Measurements from ENCODE around the gene DNAJB14. TPM values are rescaled to one million over a fixed set of nuclear protein-coding genes. Genes with fewer than 3 reads are reported as not detected.

DNAJB14 gene
- 15.9 and 30.1 TPM in 2 replicates for polyA plus RNA-seq (2011; rRNA removed)
- 5.9 and 9.6 TPM in 2 replicates for polyA minus RNA-seq (2011; rRNA and poly(A)+ RNA removed)

DNA sequence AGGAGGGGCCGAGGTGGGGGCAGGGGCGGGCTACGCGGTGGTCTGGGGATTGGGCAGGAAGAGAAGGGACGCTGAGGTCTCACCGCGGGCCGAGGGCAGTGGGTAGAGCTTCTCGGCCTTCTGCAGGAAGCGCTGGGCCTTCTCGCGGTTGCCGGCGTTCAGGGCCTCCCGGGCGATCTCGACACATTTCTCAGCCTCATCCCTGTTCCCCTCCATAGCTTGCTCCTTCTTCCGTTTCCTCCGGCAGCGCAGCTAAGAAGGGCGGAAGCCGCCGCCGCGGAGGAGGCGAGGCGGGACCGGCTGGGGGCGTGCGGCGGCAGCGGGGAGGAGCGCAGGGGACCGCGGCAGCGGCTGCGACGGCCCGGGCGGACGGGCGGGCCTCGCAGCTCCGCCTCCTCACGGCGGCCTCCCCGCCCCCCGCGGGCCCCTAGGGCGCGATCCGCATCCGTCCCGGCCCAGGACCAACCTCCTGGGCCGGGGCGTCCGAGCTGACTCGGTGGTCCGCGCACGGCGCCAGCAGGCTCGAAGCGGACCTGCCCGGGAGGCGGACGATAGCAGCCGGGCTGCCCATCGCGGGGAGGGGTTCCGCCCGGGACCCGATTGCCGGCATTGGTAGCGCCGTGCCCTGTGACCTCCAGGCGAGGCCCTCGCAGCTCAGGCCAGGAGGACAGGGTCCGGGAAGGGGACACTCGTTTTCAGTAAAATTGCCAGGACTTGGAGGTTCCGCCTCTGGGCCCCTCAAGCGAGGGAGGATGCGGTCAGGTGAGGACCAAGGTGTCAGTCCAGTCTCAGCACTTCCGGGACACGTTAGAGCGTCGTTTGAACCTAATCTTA is at the start of gene DNAJB14:
TSS of gene DNAJB14 (minus strand) at position 263 of the 834 bp plus-strand sequence. CDS start at position 216, 47 bp downstream.
- DNase-seq (ENCODE audit: low read depth): no peak
- CTCF ChIA-PET: interaction anchor here (0.7 to 1.4 kb wide), 2 partner anchors 22 to 143 kb away, joined by 3 to 5 read pairs; no protein-coding TSS in a partner anchor

DNA sequence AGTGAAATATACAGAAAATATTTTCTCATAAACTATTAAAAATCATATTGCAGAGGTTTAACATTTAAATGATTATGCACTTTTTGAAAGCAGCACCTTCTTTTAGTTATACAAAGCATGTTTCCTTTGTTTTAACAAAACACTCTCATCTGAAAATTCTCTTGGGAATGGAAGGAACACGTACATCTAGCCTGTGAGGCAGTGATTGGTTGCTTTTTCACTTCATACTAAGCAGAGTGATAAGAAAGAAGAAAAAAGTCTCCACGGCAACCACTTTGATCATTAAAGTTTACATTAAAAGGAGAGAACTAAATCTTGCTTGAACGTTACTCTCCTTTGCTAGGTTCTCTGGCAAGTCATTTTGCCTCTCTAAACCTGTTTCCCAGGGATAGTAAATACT is 45.3 kb upstream of the DNAJB14 start:
- CTCF ChIA-PET: no interaction called here
- POLR2A ChIA-PET: no interaction called here
- DNase-seq (ENCODE audit: low read depth): no peak

More for the DNA sequence above, at the start of gene DNAJB14:
- POLR2A ChIA-PET: no interaction called here
- TF ChIP-seq, protein P1, sequence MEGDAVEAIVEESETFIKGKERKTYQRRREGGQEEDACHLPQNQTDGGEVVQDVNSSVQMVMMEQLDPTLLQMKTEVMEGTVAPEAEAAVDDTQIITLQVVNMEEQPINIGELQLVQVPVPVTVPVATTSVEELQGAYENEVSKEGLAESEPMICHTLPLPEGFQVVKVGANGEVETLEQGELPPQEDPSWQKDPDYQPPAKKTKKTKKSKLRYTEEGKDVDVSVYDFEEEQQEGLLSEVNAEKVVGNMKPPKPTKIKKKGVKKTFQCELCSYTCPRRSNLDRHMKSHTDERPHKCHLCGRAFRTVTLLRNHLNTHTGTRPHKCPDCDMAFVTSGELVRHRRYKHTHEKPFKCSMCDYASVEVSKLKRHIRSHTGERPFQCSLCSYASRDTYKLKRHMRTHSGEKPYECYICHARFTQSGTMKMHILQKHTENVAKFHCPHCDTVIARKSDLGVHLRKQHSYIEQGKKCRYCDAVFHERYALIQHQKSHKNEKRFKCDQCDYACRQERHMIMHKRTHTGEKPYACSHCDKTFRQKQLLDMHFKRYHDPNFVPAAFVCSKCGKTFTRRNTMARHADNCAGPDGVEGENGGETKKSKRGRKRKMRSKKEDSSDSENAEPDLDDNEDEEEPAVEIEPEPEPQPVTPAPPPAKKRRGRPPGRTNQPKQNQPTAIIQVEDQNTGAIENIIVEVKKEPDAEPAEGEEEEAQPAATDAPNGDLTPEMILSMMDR (IDR thresholded peaks at IDR 0.05; ENCODE audit: insufficient read depth, low read depth, low read length): no peak
- Histone ChIP-seq H3K36me3 (ENCODE audit: control insufficient read depth, insufficient read depth, low read length) (peaks cover 2% of the 10 kb centered on the region), H3K4me3 (ENCODE audit: low read depth, low read length) (peak within 1 kb of the TSS; percentile 93), H3K27me3 (ENCODE audit: control insufficient read depth, insufficient read depth, low read length) (no peaks in the 10 kb centered on the region)

DNA sequence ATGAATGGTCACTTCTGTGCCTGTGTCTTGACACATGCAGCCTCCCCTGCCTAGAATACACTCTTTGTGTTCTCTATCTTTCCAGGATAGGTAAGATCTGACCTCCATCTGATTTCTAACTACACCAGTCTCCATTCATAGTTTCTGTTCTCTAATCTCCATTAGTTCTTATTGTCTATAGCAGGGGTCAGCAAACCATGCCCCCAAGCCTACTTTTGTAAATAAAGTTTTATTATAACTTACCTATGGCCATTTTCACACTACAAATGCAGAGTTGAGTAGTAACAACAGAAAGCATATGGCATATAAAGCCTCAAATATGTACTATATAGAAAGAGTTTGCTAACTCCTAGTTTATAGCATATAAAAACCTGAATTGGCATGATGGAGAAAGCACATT is 41.3 kb upstream of the DNAJB14 start:
- CTCF ChIA-PET: interaction anchor here (1.2 to 2.8 kb wide), 2 partner anchors 10 to 40 kb away, joined by 3 to 10 read pairs; no protein-coding TSS in a partner anchor
- Histone ChIP-seq H3K36me3 (ENCODE audit: control insufficient read depth, insufficient read depth, low read length) (no peaks in the 10 kb centered on the region), H3K4me3 (ENCODE audit: low read depth, low read length) (no peak overlapping the region), H3K27me3 (ENCODE audit: control insufficient read depth, insufficient read depth, low read length) (no peaks in the 10 kb centered on the region)
- POLR2A ChIA-PET: no interaction called here
- TF ChIP-seq, protein P1 (IDR thresholded peaks at IDR 0.05; ENCODE audit: insufficient read depth, low read depth, low read length): no peak
- DNase-seq (ENCODE audit: low read depth): no peak

More for the DNA sequence above, 45.3 kb upstream of the DNAJB14 start:
- TF ChIP-seq, protein P1 (IDR thresholded peaks at IDR 0.05; ENCODE audit: insufficient read depth, low read depth, low read length): no peak
- H3K36me3 ChIP-seq (ENCODE audit: control insufficient read depth, insufficient read depth, low read length): no peaks in the 10 kb centered on the region
- H3K27me3 ChIP-seq (ENCODE audit: control insufficient read depth, insufficient read depth, low read length): no peaks in the 10 kb centered on the region
- no peak overlapping the region for H3K4me3 ChIP-seq (ENCODE audit: low read depth, low read length)

DNA sequence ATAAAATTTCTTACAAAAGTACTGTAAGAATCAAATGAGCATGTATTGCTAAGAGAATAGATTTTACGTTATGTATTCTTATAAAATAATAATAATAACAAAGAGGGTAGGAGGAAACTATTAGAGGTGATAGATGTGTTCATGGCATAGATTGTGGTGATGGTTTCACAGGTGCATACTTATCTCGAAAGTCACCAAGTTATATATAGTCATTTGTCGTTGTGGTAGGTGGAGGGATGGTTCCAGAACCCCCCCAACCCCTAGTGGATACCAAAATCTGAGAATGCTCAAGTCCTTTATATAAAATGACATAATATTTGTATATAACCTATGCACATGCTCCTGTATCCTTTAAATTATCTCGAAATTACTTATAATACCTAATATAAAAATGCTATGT is 40.4 kb upstream of the DNAJB14 start:
- DNase-seq (ENCODE audit: low read depth): no peak
- Histone ChIP-seq H3K27me3 (ENCODE audit: control insufficient read depth, insufficient read depth, low read length) (no peaks in the 10 kb centered on the region), H3K4me3 (ENCODE audit: low read depth, low read length) (no peak overlapping the region), H3K36me3 (ENCODE audit: control insufficient read depth, insufficient read depth, low read length) (no peaks in the 10 kb centered on the region)
- POLR2A ChIA-PET: no interaction called here
- TF ChIP-seq, protein P1 (IDR thresholded peaks at IDR 0.05; ENCODE audit: insufficient read depth, low read depth, low read length): no peak
- CTCF ChIA-PET: no interaction called here

DNA sequence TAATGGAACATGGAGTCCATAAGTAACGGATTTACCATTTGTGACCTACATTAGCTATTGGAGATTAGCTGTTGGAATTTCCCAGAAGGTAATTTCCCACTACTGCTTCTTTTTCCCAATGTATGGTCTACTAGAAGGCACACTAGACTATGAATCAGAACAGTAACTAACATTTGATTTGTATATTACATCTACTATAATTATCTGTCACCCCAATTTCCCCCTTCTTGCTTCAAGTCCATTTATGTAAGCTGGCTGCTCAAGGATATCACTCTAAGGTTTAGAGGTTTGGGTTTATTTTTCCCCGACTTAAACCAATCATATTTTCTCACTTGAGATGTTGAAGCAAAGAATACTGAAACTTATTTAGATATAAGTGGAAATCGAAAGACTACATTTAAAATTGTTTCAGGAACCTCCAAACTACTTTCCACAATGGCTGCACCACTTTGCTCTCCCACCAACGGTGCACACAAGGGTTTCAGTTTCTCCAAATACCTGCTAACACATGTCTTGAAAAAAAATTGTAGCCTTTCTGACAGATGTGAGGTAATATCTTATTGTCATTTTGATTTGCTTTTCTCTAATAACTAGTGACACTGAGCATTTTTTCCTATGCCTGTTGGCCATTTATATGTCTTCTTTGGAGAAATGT is 37.0 kb upstream of the DNAJB14 start:
- DNase-seq (ENCODE audit: low read depth): no peak
- H3K27me3 ChIP-seq (ENCODE audit: control insufficient read depth, insufficient read depth, low read length): no peaks in the 10 kb centered on the region
- ChIA-PET POLR2A (no interaction called here), CTCF (interaction anchor here (0.5 to 0.6 kb wide), 2 partner anchors 316 to 1999 kb away, joined by 3 read pairs; no protein-coding TSS in a partner anchor)
- H3K36me3 ChIP-seq (ENCODE audit: control insufficient read depth, insufficient read depth, low read length): no peaks in the 10 kb centered on the region
- H3K4me3 ChIP-seq (ENCODE audit: low read depth, low read length): no peak overlapping the region
- TF ChIP-seq, protein P1 (IDR thresholded peaks at IDR 0.05; ENCODE audit: insufficient read depth, low read depth, low read length): no peak

Data from BJ (cell line).